GM19099 (cell line): Measurements from ENCODE around the gene NTM.

ENCODE experiments used
- POLR2A ChIP-seq: IDR thresholded peaks from 3 replicates; pipeline ENCODE4 v1.6.1; 2011; ENCODE audit warnings: low read depth; ENCODE audit not compliant: insufficient read length; ENCODE audit errors: extremely low read depth

Gene NTM

DNA sequence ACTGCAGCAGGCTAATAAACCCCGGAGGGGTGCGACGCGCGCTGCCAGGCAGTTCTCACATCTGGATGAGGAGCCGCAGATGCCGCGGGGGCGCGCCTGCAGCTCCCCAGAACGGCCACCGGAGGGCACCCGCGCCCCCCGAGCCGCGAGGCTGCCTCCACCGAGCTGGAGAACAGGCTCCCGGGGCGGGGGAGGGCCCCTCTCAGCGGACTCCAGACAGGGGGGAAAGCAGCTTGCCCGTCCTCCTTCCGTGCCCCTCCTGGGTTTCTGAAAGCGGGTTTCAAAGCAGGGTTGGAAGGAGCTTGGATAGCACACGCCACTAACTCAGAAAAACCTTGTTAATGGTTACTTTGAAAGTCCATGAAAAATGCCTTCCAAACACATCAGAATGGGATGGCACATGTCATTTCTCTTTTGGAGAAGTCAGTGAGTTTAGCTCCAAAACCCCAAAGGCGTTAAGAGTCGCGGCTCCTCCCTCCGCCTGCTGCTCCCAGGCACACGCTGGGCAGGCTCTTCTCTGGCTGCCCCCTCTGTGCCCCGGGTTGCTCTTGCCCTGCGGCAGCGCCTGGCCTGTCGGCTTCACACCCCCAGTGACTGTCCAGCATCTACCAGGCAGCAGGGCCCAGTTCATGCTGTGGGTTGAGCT lies 317.8 kb downstream of the NTM start:
- no peak for TF ChIP-seq POLR2A

DNA sequence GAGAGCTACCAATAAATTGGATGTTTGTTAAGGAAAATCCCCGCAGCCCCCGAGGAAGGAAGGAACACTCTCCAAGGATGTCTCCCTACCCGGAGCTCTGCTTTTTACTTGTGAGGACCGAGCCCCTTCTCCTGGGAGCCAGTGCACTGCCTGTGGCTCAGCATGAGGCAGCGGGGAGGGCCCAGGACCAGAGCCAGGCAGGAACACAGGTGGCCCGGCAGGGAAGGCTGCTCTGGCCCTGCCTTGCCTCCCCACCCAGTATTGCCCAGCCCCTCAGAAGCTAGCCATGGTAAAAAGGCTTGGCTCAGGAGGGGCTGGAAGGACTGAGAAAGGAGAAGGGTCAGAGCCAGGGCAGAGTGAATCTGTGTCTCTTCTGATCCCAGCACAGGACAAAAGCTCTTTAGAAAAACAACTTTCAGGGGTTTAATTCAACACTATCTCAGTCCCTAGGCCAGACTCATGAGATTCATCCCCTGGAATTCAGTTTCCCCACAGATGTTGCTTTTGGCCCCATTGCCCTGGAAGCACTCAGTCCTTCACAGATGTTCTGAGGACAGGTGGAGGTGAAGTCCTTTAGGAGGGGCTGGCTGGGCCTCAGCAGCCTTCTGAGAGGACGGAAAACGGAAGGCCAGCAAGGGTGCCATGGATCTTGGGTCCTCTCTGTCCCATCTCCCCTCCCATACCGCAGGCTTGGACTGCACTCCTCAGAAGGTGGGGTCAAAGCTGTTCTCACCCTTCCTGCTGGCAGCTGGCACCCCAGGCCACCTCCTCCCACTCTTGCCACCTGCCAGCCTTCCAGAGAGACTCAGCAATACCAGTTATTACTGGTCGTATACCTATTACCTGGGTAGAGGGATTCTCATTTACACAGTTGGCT lies 318.9 kb downstream of the NTM start:
- TF ChIP-seq POLR2A, result no peak

DNA sequence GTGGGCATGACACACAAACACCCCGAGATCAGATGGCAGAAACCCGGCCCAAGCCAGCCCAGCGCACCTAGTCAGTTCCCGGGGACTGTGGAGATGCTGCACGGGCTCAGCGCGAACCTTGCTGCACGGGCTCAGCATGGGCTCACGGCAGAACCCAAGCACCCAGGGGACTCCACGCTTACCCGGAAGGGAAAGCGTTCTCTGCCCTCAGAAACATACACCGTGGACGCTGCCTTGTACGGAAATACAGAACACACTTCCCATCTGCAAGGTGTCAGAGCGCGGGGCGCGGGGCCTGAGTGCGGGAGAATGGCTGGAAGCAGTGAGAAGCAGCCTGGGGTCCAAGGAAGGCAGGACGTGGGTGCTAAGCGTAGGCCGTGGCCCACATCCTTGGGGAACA lies 319.9 kb downstream of the NTM start:
- no peak for TF ChIP-seq POLR2A

DNA sequence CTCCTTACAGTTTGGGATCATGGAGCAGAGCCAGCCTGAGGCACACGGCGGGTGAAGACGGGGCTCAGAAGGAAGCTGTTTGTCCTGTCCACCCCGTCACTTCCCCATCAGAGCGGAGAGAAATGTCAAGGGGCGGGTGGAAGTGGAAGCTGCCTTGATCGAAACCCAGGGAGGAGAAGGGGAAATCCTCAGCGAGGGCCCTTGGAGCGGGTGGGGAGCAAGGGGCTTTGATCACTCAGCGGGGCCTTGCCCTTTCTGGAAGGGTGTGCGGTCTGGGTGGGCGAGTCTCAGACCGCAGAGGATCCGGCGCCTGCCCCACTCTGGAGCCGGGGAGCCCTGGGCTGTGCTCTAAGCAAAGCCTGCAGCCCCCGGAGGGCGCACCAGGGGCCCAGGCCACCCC lies 320.4 kb downstream of the NTM start:
- TF ChIP-seq POLR2A, result no peak

DNA sequence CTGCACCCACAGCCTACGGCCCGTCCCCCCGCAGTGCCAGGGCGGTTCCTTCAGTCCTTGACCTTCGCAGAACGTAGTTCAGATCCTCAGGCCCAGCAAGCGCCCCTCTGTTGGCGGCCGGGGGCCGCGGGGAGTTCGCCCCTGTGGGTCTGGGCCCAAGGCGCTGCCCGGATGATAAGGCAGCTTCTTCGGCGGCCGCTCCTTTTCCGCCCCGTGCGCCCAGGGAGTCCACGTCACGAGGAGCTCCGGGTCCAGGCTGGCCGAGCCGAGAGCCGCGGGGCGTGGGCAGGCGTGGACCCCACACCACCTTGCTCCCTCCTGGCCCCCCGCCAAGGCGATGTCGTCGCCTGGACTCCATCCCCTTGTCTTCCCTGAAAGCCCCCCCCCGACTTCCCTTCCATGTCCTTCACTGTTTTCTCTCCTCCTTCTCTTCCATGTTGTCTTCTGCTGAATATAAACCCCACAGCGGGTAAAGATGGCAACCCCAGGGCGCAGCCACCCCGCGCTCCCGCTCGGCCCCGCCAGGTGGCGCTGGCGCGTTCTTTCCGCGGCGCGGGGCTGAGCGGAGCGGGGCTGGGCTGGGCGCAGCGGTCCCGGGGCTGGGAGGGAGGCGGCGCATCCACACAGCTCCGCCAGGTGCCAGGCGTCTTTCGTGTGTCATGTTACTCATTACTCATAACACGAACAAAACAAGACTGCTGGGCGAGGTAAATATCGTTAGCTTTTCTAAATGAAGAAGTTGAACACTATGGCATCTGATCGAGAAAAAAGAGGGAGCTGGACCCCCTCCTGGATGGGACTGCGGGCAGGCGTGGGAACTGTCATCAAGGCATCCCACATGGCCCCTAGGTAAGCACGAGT lies 321.0 kb downstream of the NTM start:
- no peak for TF ChIP-seq POLR2A

DNA sequence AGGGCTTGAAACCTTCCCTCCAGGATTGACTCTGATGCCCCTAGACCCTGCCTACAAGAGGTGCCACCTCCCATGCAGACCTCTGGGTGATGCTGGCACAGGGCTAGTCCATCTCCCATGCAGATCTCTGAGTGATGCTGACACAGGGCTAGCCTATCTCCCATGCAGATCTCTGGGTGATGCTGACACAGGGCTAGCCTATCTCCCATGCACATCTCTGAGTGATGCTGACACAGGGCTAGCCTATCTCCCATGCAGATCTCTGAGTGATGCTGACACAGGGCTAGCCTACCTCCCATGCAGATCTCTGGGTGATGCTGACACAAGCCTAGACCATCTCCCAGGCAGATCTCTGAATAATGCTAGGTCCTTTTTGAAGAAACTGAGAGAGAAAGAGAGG lies 321.7 kb downstream of the NTM start:
- TF ChIP-seq POLR2A, result no peak

DNA sequence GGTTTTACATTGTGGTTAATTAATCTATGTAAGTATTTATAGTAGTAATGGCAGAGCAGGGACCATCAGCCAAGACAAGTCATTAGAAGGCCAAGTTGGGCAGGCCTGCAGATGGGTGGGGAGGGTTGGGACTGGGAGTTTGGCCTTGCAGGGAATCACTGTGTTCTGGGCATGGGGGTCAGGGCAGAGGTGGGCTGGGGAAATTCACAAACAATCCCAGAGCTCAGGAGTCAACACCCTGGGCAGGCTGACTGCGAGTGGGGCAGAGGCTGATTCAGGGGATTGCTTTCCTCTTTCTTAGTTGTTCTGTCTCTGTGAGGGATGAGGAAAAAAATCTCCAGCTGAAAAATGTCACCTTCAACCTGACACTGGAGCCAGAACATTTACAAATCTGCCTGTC lies 322.5 kb downstream of the NTM start:
- TF ChIP-seq POLR2A, result no peak

DNA sequence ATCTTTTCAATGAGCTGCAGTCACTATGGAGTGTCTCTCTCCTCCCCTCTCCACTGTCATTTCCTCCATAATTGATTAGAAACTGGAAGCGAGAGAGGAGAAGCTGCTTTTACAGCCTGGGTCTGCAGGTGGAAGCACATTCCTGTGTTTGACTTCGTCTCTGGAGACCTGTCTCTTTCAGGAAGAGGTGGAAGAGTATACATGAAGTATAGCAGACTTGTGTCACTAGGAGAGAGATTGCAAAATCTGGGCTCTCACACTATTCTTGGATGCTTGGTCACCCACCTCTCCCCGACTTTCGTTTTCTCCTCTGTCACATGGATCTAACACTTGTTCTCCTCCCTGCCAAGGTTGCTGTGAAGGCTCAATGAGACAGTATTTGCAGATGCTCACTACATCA lies 323.3 kb downstream of the NTM start:
- TF ChIP-seq POLR2A, result no peak

DNA sequence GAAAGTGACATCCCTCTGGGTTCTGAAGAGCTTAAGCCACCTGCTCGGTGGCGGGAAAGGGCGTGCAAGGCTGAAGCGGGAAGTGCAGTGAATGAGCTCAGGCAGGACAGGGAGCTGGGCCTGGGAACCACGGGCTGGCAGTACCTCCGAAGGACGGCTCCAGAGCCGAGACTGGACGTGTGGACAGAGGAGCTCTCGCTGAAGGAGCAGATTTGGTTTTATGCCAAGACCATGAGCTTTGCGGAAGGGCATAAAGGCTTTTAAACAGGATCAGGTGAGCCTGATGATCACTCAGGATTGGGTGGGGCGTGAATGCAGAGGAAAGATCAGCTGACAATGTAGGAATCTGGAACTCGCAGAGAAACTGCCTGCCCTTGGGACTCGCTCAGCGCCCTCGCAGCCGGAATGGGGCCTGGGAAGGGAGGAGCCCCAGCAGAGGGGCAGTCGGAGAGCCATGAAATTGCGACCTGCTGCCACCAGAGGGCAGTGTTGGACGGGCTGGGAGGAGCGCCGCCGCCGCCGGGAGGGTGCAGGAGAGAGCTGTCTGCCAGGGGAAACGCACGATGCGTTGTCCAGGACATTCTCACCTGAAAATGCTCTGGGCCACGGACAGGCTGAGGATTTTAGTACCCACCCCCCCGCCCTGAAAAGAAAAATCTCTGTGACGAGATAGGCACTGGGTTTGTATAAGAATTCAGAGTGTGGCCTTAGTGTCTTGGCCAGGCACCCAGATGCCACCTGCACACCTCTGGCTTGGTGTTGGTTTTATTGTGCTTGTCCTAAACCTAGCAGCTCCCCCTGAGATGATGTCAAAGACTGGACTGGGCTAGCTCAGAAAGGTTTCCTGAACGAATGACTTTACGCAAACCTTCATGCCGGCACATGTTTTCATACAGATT lies 324.4 kb downstream of the NTM start:
- no peak for TF ChIP-seq POLR2A

DNA sequence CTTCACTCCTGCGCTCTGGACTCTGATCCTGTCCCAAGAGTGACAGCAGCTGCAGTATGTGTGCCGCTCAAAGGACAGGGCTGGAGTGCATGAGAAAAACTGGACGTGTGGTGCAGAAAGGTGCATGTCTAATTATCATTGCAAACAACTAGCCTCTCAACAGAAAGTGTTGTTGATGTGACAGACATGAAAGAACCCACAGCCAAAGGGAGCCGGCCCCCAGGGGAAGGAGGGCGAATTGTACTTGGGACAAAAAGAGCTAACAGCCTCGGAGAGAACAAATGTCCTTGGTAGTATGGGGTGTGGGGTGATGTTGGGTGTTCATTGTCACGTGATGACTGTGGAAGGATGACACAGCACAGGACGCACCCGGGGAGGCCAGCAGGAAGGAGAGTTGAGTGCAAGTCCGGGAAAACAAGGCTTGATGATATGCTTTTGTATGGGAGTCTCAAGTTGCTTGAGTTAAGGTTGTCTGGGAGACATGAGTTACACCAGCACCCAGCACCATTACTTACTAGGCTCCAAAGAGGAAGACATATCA lies 325.5 kb downstream of the NTM start:
- TF ChIP-seq POLR2A, result no peak

DNA sequence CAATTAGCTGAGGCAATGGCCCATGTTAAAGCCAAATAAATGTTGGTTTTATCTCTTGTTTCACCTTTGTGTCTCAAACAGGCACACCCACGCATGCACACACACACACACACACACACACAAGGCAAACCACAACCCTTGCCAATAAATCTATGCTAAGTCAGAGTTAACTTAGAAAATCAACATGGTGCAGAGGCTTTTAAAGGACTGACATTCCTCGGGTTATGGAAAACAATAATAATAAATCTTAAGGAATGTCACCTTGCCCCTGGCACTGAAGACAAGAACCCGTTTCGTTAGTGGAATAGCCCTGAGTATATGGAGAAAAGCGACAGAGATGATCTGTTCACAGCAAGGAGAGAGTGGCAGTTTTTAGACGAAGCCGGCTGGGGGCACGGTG lies 326.3 kb downstream of the NTM start:
- no peak for TF ChIP-seq POLR2A

DNA sequence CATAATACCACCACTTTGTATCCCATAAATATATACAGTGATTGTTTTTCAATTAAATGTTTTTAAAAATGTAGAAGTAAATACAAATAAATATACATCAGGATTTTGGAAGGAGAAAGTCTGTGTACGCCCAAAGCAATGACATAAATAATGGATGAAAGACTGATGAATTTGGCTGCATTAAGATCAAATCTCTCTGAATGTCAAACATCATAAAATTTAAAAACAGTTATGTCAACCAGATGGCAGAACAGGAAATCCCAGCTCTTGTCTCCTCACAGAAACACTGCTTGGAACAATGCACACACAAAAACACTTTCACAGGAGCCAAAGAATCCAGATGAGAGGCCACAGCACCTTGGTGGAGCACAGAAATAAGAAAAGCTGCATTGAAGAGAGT lies 332.9 kb downstream of the NTM start:
- TF ChIP-seq POLR2A, result no peak

DNA sequence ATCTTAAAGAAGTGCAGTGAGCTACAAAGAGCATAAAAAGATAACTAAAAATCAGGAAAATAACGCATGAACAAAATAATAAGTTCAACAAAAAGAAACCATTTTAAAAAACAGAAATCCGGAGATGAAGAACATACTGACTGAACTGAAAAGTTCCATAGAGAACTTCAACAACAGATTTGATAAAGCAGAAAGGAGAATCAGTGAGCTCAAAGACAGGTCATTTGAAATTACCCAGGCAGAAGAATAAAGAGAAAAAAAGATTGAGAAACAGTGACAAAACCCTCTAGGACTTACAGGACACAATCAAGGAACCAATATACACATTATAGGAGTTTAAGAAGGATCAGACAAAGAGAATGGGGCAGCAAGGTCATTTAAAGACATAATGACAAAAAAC lies 334.3 kb downstream of the NTM start:
- no peak for TF ChIP-seq POLR2A

DNA sequence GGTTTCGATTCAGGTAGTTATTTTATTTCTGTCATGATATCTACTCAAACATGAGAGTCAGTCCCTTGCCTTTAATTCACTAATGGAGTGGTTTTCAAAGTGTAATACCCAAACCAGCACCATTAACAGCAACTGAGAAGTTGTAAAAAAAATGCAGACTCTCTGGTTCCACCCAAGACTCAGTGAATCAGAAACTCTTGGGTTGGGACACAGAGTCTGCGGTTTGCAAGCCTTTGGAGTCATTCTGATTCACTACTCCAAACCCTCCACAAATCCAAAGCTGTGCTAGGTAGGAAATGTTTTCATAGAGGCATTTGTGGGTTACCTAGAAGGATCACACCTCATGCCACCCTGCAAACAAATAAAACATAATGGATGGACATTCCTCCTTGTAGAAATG lies 340.1 kb downstream of the NTM start:
- TF ChIP-seq POLR2A, result no peak

DNA sequence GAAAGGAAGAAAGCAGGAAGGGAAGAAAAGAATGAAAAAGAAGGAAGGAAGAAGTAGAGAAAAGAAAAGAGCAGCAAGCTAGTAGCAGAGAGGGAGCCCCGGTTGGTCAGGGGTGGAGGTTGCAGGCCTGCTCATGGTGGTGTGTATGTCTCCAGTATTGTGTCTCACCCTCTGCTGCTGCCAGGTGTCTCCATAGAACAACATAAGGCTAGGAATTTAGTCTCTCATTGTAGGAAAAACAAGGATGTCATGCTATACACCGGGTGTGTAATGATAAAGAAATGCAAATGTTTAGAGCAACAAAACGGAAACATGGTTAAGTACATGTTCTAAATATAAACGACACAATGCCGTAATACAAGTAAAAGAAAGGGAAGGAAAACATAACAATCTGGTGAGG lies 342.5 kb downstream of the NTM start:
- TF ChIP-seq POLR2A, result no peak

DNA sequence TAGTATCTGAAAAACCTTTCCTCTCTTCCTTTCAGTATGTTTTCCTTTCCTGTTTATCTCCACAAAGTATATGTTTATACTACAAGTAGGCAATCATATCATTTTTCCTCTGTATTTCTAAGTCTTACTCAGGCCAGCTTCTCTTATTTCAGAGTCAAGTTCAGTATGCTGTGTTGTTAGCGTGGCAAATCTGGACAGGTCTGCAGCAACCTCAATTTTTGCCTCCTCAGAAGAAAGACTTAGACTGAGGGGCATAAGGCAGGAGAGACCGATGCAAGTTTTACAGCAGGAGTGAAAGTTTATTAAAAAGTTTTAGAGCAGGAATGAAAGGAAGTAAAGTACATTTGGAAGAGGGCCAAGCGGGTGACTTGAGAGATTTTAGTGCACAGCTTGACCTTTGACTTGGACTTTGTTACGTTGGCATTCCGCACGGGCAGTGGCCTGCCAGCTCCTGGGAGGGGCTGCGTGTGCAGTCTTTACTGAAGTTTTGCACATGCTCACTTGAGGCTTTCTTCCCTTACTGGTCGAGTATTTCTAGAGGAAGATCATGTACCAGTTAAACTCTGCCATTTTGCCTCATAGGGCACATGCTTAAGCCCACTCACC lies 343.2 kb downstream of the NTM start:
- no peak for TF ChIP-seq POLR2A
